Measurements from ENCODE around the gene SLC22A2. TPM values are rescaled to one million over a fixed set of nuclear protein-coding genes. Genes with fewer than 3 reads are reported as not detected.

The SLC22A2 gene
- total RNA-seq, 1 donor from 2014 or later, result not detected

- Histone ChIP-seq H3K36me3 (no peaks in the 10 kb centered on the region), H3K9me3 (replicated peaks) (no peaks in the 10 kb centered on the region), H3K27ac (replicated peaks) (no peak overlapping the region), H3K27me3 (ENCODE audit: low read depth) (peaks cover 10% of the 10 kb centered on the region), H3K4me3 (no peak overlapping the region), H3K4me1 (no peaks in the 10 kb centered on the region)
- intact Hi-C loops (cut with micrococcal nuclease), result no loop called here
- TF ChIP-seq, protein P1, sequence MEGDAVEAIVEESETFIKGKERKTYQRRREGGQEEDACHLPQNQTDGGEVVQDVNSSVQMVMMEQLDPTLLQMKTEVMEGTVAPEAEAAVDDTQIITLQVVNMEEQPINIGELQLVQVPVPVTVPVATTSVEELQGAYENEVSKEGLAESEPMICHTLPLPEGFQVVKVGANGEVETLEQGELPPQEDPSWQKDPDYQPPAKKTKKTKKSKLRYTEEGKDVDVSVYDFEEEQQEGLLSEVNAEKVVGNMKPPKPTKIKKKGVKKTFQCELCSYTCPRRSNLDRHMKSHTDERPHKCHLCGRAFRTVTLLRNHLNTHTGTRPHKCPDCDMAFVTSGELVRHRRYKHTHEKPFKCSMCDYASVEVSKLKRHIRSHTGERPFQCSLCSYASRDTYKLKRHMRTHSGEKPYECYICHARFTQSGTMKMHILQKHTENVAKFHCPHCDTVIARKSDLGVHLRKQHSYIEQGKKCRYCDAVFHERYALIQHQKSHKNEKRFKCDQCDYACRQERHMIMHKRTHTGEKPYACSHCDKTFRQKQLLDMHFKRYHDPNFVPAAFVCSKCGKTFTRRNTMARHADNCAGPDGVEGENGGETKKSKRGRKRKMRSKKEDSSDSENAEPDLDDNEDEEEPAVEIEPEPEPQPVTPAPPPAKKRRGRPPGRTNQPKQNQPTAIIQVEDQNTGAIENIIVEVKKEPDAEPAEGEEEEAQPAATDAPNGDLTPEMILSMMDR (IDR thresholded peaks at IDR 0.05; ENCODE audit: borderline replicate concordance), result no peak
- DNase-seq, result no peak
These were observed 41.6 kb upstream of the SLC22A2 start for GRCh38 chr6:160300076-160300695.

DNA sequence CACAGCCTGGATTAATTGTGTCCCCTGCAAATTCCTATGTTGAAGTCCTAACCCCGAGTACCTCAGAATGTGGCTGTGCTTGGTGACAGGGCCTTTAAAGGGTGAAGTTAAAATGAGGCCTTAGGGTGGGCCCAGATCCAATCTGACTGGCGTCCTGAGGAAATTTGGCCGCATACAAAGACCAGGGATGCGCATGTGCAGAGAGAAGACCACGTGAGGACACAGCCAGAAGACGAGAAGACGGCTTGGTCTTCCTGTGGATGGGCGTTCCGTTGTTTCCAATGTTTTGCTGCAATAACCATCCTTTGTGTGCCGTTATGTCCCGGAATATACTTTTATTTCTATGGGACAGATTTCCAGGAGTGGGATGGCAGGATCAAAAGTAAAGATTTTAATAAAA, 40.9 kb upstream of the SLC22A2 start:
- H3K27ac ChIP-seq (replicated peaks), result no peak overlapping the region
- H3K4me3 ChIP-seq, result no peak overlapping the region
- H3K36me3 ChIP-seq, result no peaks in the 10 kb centered on the region
- DNase-seq, result no peak
- H3K27me3 ChIP-seq (ENCODE audit: low read depth), result peaks cover 6% of the 10 kb centered on the region
- H3K9me3 ChIP-seq (replicated peaks), result no peaks in the 10 kb centered on the region
- intact Hi-C loops (cut with micrococcal nuclease), result no loop called here
- H3K4me1 ChIP-seq, result no peaks in the 10 kb centered on the region
- TF ChIP-seq, protein P1 (IDR thresholded peaks at IDR 0.05; ENCODE audit: borderline replicate concordance), result no peak

DNA sequence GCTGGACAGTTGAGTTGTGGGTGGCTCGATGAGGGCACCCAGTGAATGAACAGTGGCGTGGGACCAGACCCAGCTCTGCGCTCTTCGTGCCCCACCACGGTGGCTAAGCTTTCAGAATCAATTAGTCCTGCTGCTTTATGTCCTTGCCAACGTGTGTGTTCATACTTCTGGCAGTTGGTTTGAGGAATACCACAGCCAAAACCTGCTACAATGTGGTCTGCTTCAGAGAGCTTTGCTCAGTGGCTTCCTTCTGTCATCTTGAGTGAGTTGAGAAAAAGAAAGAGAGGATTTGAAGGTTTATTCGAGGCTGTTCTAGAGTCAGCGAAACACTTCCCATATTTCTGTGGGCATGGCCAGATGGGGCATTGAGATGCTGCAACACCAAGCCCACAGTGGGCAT, 39.5 kb upstream of the SLC22A2 start:
- H3K4me3 ChIP-seq, result no peak overlapping the region
- no peak overlapping the region for H3K27ac ChIP-seq (replicated peaks)
- H3K9me3 ChIP-seq (replicated peaks), result no peaks in the 10 kb centered on the region
- intact Hi-C loops (cut with micrococcal nuclease), result no loop called here
- peaks cover 6% of the 10 kb centered on the region for H3K27me3 ChIP-seq (ENCODE audit: low read depth)
- TF ChIP-seq, protein P1 (IDR thresholded peaks at IDR 0.05; ENCODE audit: borderline replicate concordance), result no peak
- H3K4me1 ChIP-seq, result no peaks in the 10 kb centered on the region
- no peak for DNase-seq
- no peaks in the 10 kb centered on the region for H3K36me3 ChIP-seq

- TF ChIP-seq, protein P1 (IDR thresholded peaks at IDR 0.05; ENCODE audit: borderline replicate concordance), result no peak
- Histone ChIP-seq H3K4me1 (no peaks in the 10 kb centered on the region), H3K27ac (replicated peaks) (no peak overlapping the region), H3K27me3 (ENCODE audit: low read depth) (peaks cover 7% of the 10 kb centered on the region), H3K4me3 (no peak overlapping the region), H3K36me3 (no peaks in the 10 kb centered on the region), H3K9me3 (replicated peaks) (no peaks in the 10 kb centered on the region)
- intact Hi-C loops (cut with micrococcal nuclease), result no loop called here
- DNase-seq, result no peak
These were observed 38.7 kb upstream of the SLC22A2 start for GRCh38 chr6:160297310-160297709.

GRCh38 chr6:160293844-160294243, 35.2 kb upstream of the SLC22A2 start:
- no peak overlapping the region for H3K27ac ChIP-seq (replicated peaks)
- DNase-seq, result no peak
- H3K27me3 ChIP-seq (ENCODE audit: low read depth), result peaks cover 14% of the 10 kb centered on the region
- no peaks in the 10 kb centered on the region for H3K4me1 ChIP-seq
- no peaks in the 10 kb centered on the region for H3K36me3 ChIP-seq
- intact Hi-C loops (cut with micrococcal nuclease), result no loop called here
- no peak overlapping the region for H3K4me3 ChIP-seq
- TF ChIP-seq, protein P1 (IDR thresholded peaks at IDR 0.05; ENCODE audit: borderline replicate concordance), result no peak
- H3K9me3 ChIP-seq (replicated peaks), result no peaks in the 10 kb centered on the region
